ENCODE data around the gene DFFB.

Gene DFFB

DNA sequence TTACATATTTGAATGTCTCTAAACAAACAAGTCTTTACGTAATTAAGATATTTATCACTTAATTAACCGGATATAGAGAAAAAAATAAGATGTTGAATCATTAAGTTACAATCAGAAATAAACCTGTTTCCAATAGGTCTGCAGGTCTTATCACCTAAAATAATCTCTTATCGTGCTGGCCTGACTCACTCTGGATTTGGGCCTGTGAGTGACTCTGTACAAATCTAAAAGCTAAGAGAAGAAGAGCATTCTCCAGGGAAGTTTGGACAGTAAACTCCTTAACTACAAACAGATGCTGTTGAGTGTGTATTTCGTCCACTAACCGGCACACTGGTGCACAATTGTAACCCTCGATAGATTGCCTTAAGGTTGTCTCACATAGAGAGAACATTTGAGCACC is 25.6 kb upstream of the DFFB start:
- Histone ChIP-seq H3K27me3 (ENCODE audit: control insufficient read depth, insufficient read depth, low read length) (no peaks in the 10 kb centered on the region), H3K9me3 (ENCODE audit: control insufficient read depth, insufficient read depth, low read length) (no peaks in the 10 kb centered on the region), H3K36me3 (ENCODE audit: control insufficient read depth, insufficient read depth, low read length) (peaks cover 43% of the 10 kb centered on the region), H3K4me1 (ENCODE audit: control insufficient read depth, insufficient read depth, low read length) (no peaks in the 10 kb centered on the region), H3K4me3 (ENCODE audit: low read depth, low read length) (no peak overlapping the region), H3K9ac (ENCODE audit: low read depth, low read length) (no peak overlapping the region), H3K27ac (ENCODE audit: low read depth, low read length) (no peak overlapping the region)

DNA sequence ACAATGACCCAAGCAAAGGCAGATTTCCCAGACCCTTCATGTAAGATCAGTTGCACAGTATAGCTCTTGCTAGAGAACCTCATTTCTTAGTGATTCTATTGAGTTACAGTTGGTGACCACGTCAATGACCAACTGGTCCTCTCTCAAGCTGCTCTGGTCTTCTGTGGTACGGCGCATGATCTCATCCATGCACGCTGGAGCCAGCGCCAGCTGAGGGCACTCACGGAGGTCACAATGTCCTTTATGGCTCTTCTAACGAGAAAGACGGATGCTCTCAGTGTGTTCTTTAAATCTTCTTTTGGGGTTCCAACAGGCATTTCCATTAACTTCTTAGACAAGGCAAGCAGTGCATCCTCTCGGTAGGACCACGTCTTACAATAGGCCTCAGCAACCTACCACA is 22.6 kb upstream of the DFFB start:
- no peaks in the 10 kb centered on the region for H3K9me3 ChIP-seq (ENCODE audit: control insufficient read depth, insufficient read depth, low read length)
- peaks cover 60% of the 10 kb centered on the region for H3K36me3 ChIP-seq (ENCODE audit: control insufficient read depth, insufficient read depth, low read length)
- H3K27me3 ChIP-seq (ENCODE audit: control insufficient read depth, insufficient read depth, low read length), result no peaks in the 10 kb centered on the region
- no peaks in the 10 kb centered on the region for H3K4me1 ChIP-seq (ENCODE audit: control insufficient read depth, insufficient read depth, low read length)
- H3K27ac ChIP-seq (ENCODE audit: low read depth, low read length), result no peak overlapping the region
- no peak overlapping the region for H3K4me3 ChIP-seq (ENCODE audit: low read depth, low read length)
- H3K9ac ChIP-seq (ENCODE audit: low read depth, low read length), result no peak overlapping the region

GRCh38 chr1:3836421-3836820 is 20.9 kb upstream of the DFFB start:
- no peaks in the 10 kb centered on the region for H3K9me3 ChIP-seq (ENCODE audit: control insufficient read depth, insufficient read depth, low read length)
- no peak overlapping the region for H3K4me3 ChIP-seq (ENCODE audit: low read depth, low read length)
- no peaks in the 10 kb centered on the region for H3K4me1 ChIP-seq (ENCODE audit: control insufficient read depth, insufficient read depth, low read length)
- no peaks in the 10 kb centered on the region for H3K27me3 ChIP-seq (ENCODE audit: control insufficient read depth, insufficient read depth, low read length)
- no peak overlapping the region for H3K9ac ChIP-seq (ENCODE audit: low read depth, low read length)
- H3K27ac ChIP-seq (ENCODE audit: low read depth, low read length), result no peak overlapping the region
- H3K36me3 ChIP-seq (ENCODE audit: control insufficient read depth, insufficient read depth, low read length), result peaks cover 55% of the 10 kb centered on the region

DNA sequence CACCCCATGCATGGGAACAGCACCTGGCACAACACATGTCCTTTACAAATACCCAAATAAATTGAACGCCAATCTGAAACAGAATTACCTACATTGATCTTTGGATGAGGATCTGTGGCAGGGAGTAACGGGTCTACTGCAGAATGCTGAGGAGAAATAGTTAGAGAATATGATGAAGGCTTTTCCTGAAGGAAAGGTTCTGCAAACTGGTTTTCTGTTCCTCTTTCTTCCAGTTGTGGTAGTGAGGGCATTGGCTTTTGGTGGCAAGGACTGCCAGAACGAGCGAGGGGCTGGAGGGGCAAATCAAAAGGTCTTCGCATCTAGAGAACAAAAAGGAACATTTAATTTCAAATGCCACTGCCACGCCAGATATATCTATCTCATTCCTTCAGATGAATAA is 20.1 kb upstream of the DFFB start:
- no peaks in the 10 kb centered on the region for H3K4me1 ChIP-seq (ENCODE audit: control insufficient read depth, insufficient read depth, low read length)
- no peak overlapping the region for H3K4me3 ChIP-seq (ENCODE audit: low read depth, low read length)
- no peak overlapping the region for H3K9ac ChIP-seq (ENCODE audit: low read depth, low read length)
- no peaks in the 10 kb centered on the region for H3K9me3 ChIP-seq (ENCODE audit: control insufficient read depth, insufficient read depth, low read length)
- no peak overlapping the region for H3K27ac ChIP-seq (ENCODE audit: low read depth, low read length)
- H3K27me3 ChIP-seq (ENCODE audit: control insufficient read depth, insufficient read depth, low read length), result no peaks in the 10 kb centered on the region
- H3K36me3 ChIP-seq (ENCODE audit: control insufficient read depth, insufficient read depth, low read length), result peaks cover 54% of the 10 kb centered on the region

- H3K9me3 ChIP-seq (ENCODE audit: control insufficient read depth, insufficient read depth, low read length), result no peaks in the 10 kb centered on the region
- peaks cover 52% of the 10 kb centered on the region for H3K36me3 ChIP-seq (ENCODE audit: control insufficient read depth, insufficient read depth, low read length)
- no peak overlapping the region for H3K27ac ChIP-seq (ENCODE audit: low read depth, low read length)
- no peaks in the 10 kb centered on the region for H3K27me3 ChIP-seq (ENCODE audit: control insufficient read depth, insufficient read depth, low read length)
- no peaks in the 10 kb centered on the region for H3K4me1 ChIP-seq (ENCODE audit: control insufficient read depth, insufficient read depth, low read length)
- H3K4me3 ChIP-seq (ENCODE audit: low read depth, low read length), result no peak overlapping the region
- H3K9ac ChIP-seq (ENCODE audit: low read depth, low read length), result no peak overlapping the region
Measured at GRCh38 chr1:3837685-3838084, 19.6 kb upstream of the DFFB start.

GRCh38 chr1:3838788-3839187 is 18.5 kb upstream of the DFFB start:
- Histone ChIP-seq H3K4me1 (ENCODE audit: control insufficient read depth, insufficient read depth, low read length) (no peaks in the 10 kb centered on the region), H3K36me3 (ENCODE audit: control insufficient read depth, insufficient read depth, low read length) (peaks cover 44% of the 10 kb centered on the region), H3K4me3 (ENCODE audit: low read depth, low read length) (no peak overlapping the region), H3K27me3 (ENCODE audit: control insufficient read depth, insufficient read depth, low read length) (no peaks in the 10 kb centered on the region), H3K27ac (ENCODE audit: low read depth, low read length) (no peak overlapping the region), H3K9me3 (ENCODE audit: control insufficient read depth, insufficient read depth, low read length) (no peaks in the 10 kb centered on the region), H3K9ac (ENCODE audit: low read depth, low read length) (no peak overlapping the region)

GRCh38 chr1:3841491-3841890 is 15.8 kb upstream of the DFFB start:
- Histone ChIP-seq H3K4me3 (ENCODE audit: low read depth, low read length) (no peak overlapping the region), H3K36me3 (ENCODE audit: control insufficient read depth, insufficient read depth, low read length) (peaks cover 41% of the 10 kb centered on the region), H3K27ac (ENCODE audit: low read depth, low read length) (no peak overlapping the region), H3K9me3 (ENCODE audit: control insufficient read depth, insufficient read depth, low read length) (no peaks in the 10 kb centered on the region), H3K4me1 (ENCODE audit: control insufficient read depth, insufficient read depth, low read length) (no peaks in the 10 kb centered on the region), H3K9ac (ENCODE audit: low read depth, low read length) (no peak overlapping the region), H3K27me3 (ENCODE audit: control insufficient read depth, insufficient read depth, low read length) (no peaks in the 10 kb centered on the region)

- no peaks in the 10 kb centered on the region for H3K9me3 ChIP-seq (ENCODE audit: control insufficient read depth, insufficient read depth, low read length)
- H3K27ac ChIP-seq (ENCODE audit: low read depth, low read length), result no peak overlapping the region
- peaks cover 35% of the 10 kb centered on the region for H3K36me3 ChIP-seq (ENCODE audit: control insufficient read depth, insufficient read depth, low read length)
- H3K4me3 ChIP-seq (ENCODE audit: low read depth, low read length), result no peak overlapping the region
- H3K4me1 ChIP-seq (ENCODE audit: control insufficient read depth, insufficient read depth, low read length), result no peaks in the 10 kb centered on the region
- H3K9ac ChIP-seq (ENCODE audit: low read depth, low read length), result no peak overlapping the region
- no peaks in the 10 kb centered on the region for H3K27me3 ChIP-seq (ENCODE audit: control insufficient read depth, insufficient read depth, low read length)
Measured at GRCh38 chr1:3842912-3843311, 14.4 kb upstream of the DFFB start.

GRCh38 chr1:3846541-3846940 is 10.7 kb upstream of the DFFB start:
- no peak overlapping the region for H3K27ac ChIP-seq (ENCODE audit: low read depth, low read length)
- H3K36me3 ChIP-seq (ENCODE audit: control insufficient read depth, insufficient read depth, low read length), result peaks cover 32% of the 10 kb centered on the region
- no peak overlapping the region for H3K4me3 ChIP-seq (ENCODE audit: low read depth, low read length)
- no peaks in the 10 kb centered on the region for H3K4me1 ChIP-seq (ENCODE audit: control insufficient read depth, insufficient read depth, low read length)
- H3K9ac ChIP-seq (ENCODE audit: low read depth, low read length), result no peak overlapping the region
- no peaks in the 10 kb centered on the region for H3K9me3 ChIP-seq (ENCODE audit: control insufficient read depth, insufficient read depth, low read length)
- H3K27me3 ChIP-seq (ENCODE audit: control insufficient read depth, insufficient read depth, low read length), result no peaks in the 10 kb centered on the region

GRCh38 chr1:3847081-3847480 is 10.2 kb upstream of the DFFB start:
- Histone ChIP-seq H3K36me3 (ENCODE audit: control insufficient read depth, insufficient read depth, low read length) (peaks cover 32% of the 10 kb centered on the region), H3K9me3 (ENCODE audit: control insufficient read depth, insufficient read depth, low read length) (no peaks in the 10 kb centered on the region), H3K9ac (ENCODE audit: low read depth, low read length) (no peak overlapping the region; the same call in 1 of the 2 replicates), H3K27ac (ENCODE audit: low read depth, low read length) (no peak overlapping the region), H3K27me3 (ENCODE audit: control insufficient read depth, insufficient read depth, low read length) (no peaks in the 10 kb centered on the region), H3K4me3 (ENCODE audit: low read depth, low read length) (no peak overlapping the region), H3K4me1 (ENCODE audit: control insufficient read depth, insufficient read depth, low read length) (no peaks in the 10 kb centered on the region)

DNA sequence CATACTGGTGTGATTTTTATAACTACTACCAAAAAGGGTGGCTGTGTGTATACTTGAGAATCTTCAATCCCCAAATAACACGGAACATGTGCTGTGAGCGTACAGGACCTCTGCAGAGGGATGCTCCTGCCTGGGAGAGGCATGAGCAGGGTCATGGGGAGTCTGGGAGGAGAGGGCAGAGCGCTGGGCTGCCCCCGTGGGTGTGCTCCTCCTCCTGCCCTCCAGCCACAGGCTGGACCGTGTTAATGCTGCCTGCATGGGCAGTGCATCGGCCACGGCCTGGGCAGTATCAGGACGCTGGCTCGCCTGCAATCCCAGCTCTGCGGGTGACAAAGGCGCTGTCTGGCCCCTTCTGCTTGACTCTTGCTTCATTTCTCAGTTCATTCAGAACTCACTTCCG is 6.4 kb upstream of the DFFB start:
- H3K9me3 ChIP-seq (ENCODE audit: control insufficient read depth, insufficient read depth, low read length), result no peaks in the 10 kb centered on the region
- H3K27me3 ChIP-seq (ENCODE audit: control insufficient read depth, insufficient read depth, low read length), result no peaks in the 10 kb centered on the region
- peaks cover 24% of the 10 kb centered on the region for H3K36me3 ChIP-seq (ENCODE audit: control insufficient read depth, insufficient read depth, low read length)
- H3K4me1 ChIP-seq (ENCODE audit: control insufficient read depth, insufficient read depth, low read length), result no peaks in the 10 kb centered on the region
- no peak overlapping the region for H3K9ac ChIP-seq (ENCODE audit: low read depth, low read length)
- H3K4me3 ChIP-seq (ENCODE audit: low read depth, low read length), result no peak overlapping the region
- H3K27ac ChIP-seq (ENCODE audit: low read depth, low read length), result no peak overlapping the region

GRCh38 chr1:3851292-3851691 is 6.0 kb upstream of the DFFB start:
- H3K27ac ChIP-seq (ENCODE audit: low read depth, low read length), result no peak overlapping the region
- H3K4me3 ChIP-seq (ENCODE audit: low read depth, low read length), result no peak overlapping the region
- no peaks in the 10 kb centered on the region for H3K27me3 ChIP-seq (ENCODE audit: control insufficient read depth, insufficient read depth, low read length)
- H3K36me3 ChIP-seq (ENCODE audit: control insufficient read depth, insufficient read depth, low read length), result peaks cover 24% of the 10 kb centered on the region
- H3K4me1 ChIP-seq (ENCODE audit: control insufficient read depth, insufficient read depth, low read length), result no peaks in the 10 kb centered on the region
- H3K9me3 ChIP-seq (ENCODE audit: control insufficient read depth, insufficient read depth, low read length), result no peaks in the 10 kb centered on the region
- H3K9ac ChIP-seq (ENCODE audit: low read depth, low read length), result no peak overlapping the region
